ENCODE data around the gene KIRREL1. TPM values are rescaled to one million over a fixed set of nuclear protein-coding genes. Genes with fewer than 3 reads are reported as not detected.

Gene KIRREL1
- 11.9 TPM for polyA plus RNA-seq (2012; ENCODE audit: insufficient read depth, insufficient read length)

DNA sequence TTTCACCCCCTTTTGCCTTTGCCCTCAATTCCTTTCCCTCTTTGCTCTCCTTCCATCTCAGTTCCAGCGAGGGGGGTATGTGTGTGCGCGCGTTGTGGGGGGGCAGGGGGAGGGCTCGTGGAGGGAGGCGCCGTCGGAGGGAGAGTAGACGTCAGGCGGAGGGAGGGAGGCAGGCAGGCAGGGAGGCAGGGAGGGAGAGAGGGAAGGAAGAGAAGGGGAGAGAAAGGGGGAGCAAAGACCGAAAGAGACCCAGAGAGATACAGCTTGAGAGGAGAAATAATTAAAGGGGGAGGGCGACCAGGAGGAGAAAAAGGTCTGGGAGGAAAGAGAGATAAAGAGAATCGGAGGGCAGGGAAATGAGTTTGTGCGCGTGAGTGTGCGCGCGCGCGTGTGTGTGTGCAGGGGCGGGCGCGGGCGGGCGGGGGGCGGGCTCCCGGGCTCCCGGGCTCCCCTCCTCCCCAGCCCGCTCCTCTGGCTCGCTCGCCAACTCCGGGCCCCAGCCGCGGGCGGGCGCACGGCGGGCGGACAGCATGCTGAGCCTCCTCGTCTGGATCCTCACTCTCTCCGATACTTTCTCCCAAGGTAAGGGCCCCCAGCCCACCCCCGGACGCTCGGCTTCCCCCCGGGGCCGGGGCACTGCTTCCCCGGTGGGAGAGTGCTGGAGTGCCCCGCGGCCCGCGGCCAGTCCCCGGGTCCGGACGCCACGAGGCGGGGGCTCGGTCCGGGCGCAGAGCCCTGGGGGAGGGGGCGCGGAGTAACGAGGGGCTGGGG, at the start of gene KIRREL1:
TSS of gene KIRREL1 (plus strand) at position 499 of the 771 bp plus-strand sequence. CDS start at position 531, 32 bp downstream.
- DNase-seq (ENCODE audit: low read depth, low spot score), result peak; percentile 46
- H3K4me3 ChIP-seq (ENCODE audit: low read length), result peak within 1 kb of the TSS; percentile 90

DNA sequence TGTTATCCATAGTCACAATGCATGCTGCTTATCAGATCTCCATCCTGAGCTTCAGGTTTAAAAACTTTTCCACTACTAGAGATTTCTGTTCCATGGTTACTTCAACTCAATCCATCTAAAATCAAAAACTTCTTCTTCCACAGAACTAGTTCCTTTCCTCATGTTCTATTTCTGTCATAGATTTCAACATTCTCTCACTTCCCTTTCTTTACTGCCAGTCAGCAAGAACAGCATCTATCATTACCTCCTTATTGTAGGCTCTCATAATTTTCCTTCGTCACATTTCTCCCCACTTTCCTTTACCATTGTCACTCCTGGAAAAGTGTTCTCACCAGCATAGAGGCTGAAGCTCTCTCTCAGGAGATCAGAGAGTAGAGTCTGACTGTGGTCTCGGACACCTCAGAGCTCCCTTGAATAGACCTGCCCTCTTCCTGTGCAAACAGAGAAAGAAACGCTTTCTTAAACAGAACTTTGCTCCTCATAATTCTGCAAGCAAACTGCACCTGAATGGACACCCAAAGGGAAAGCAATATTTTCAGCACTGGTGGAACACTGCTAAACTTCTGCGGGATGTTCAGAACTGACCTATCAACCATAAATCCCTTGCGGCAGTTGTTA, 48.7 kb upstream of the KIRREL1 start:
- DNase-seq (ENCODE audit: low read depth, low spot score), result no peak

DNA sequence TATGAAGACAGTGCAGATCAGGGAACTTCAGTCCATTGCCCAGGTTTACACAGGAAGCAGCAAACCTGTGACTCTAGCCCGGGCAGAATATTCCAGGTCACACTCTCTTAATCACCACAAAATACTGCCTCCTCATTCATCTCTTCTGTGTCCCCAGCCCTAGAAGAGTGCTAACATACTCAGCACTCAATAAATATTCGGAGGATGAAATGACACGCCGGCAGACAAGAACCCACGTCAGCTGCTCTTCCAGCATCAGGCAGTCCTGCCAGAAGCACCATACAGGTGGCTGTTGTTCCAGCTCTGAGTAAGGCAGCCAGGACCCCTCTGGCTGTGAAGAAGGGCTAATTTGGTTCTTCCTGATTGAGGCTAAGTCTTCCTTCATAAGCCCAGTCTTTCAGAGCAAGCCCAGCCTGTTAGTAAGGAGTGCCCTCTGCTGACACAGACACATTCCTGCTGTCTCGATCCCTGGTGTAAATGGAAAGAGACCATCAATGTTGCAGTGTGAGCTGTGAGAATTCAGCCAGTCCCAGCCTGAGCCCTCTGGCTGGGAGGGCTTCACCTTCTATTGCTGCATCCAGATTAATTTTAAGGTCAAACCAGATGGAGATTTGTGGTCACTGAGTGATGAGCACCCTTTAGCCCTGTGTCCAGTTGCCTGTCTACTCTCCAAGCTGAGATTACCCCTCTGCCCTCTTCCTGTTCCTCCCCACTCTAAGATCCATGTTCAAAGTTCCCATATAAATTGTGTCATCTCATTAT, 45.0 kb upstream of the KIRREL1 start:
- DNase-seq (ENCODE audit: low read depth, low spot score), result peak; percentile 37
- H3K4me3 ChIP-seq (ENCODE audit: low read length), result no peak overlapping the region

More for the DNA sequence above, 48.7 kb upstream of the KIRREL1 start:
- no peak overlapping the region for H3K4me3 ChIP-seq (ENCODE audit: low read length)

DNA sequence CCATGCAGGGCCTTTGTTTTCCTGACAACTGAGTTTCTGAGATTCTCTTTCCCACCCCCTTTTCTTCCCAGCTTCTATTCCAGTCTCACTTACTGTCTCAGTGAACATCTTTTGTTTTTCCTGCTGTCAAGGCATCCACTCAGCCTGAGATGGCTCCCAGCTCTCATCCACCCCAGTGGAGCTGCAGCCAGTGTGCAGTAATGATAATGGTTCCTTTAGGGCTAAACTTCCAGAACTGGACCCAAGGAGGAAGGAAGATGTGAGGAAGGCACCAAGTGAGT, 44.4 kb upstream of the KIRREL1 start:
- DNase-seq (ENCODE audit: low read depth, low spot score), result no peak
- H3K4me3 ChIP-seq (ENCODE audit: low read length), result no peak overlapping the region

DNA sequence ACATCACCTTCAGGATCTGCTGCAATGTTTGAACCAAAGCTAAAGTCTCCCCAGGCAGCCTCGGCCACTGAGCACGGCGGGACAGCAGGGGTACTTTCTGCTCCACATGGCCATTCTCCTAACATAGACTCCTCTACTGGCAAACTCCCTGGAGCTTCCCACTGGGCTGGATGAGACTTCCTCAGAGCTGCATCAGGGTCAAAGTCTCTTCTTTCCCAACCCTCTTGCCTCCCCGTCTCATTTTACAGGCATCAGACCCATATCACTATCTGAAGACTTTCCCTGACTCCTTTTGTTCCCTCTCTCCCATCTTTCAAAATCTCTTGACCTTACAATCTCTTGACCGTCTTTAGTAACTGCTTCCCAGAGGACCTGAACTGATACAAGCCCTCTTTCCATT, 42.2 kb upstream of the KIRREL1 start:
- H3K4me3 ChIP-seq (ENCODE audit: low read length), result no peak overlapping the region
- DNase-seq (ENCODE audit: low read depth, low spot score), result no peak

DNA sequence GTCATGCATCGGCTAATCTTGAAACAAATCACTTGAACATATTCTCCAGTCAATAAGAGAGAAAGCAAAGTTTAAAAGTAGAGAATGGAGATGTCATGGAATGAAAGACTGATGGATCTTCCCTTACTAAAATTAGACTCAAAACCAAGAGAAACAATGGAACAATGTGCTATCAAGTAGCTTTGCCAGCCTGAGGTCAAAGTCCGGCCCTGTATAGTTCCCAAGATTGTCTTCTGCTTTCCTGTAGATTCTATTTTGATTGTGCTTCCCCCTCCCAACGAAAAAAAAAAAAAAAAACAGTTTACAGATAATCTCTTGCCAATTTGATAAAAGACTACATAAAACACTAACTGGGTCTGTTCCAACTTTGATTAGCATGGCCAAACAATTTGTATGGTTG, 40.8 kb upstream of the KIRREL1 start:
- DNase-seq (ENCODE audit: low read depth, low spot score), result no peak

DNA sequence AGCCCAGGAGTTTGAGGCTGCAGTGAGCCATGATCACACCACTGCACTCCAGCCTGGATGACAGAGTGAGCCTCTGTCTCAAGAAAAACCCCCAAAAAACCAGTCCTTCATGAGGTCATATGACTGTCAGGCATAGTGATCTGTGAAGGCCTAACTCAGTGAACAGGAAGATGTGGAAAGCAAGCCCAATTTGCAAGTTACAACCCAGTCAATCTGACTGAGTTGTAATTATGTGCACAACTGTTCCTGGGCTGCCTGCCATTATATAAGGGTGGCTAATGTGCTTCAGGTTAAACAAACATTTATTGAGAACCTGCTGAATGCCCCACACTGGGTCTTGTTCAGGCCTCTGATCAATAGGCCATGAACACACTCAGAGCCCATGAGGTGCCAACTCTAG, 38.2 kb upstream of the KIRREL1 start:
- no peak overlapping the region for H3K4me3 ChIP-seq (ENCODE audit: low read length)
- no peak for DNase-seq (ENCODE audit: low read depth, low spot score)

More for the DNA sequence above, 40.8 kb upstream of the KIRREL1 start:
- H3K4me3 ChIP-seq (ENCODE audit: low read length), result no peak overlapping the region

DNA sequence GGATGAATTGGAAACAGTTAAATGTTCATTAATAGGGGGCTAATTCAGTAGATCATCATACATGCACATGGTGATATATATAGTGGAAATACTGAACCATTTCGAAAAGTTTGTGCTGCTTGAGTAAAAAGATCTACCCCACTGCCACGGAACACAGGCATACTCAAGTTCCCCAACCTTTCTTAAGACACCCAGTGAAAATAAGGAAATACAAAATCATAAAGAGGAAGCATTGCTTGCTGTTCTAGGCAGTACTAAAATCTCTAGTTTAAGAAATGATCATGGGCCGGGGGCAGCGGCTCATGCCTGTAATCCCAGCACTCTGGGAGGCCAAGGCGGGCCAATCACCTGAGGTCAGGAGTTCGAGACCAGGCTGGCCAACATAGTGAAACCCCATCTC, 37.6 kb upstream of the KIRREL1 start:
- DNase-seq (ENCODE audit: low read depth, low spot score), result no peak
- no peak overlapping the region for H3K4me3 ChIP-seq (ENCODE audit: low read length)

DNA sequence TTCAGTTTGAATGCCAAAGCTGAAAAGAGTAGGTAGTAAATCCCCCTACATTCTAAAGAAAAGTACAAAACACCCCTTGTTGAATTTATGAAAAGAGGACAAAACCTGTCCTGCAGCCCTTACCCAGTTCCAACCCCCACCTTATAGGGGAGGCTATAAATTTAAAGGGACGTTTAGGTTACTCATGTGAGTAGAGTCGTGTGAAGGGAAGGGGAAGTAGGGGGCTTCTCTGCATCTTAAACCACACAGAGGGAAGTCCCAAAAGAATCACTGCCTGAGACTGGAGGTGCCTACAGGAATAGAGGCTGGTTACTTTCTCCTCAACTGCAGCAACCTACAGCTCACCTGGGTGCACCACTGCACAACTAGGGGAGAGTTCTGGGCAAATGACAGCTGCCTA, 36.7 kb upstream of the KIRREL1 start:
- no peak for DNase-seq (ENCODE audit: low read depth, low spot score)
- H3K4me3 ChIP-seq (ENCODE audit: low read length), result no peak overlapping the region

DNA sequence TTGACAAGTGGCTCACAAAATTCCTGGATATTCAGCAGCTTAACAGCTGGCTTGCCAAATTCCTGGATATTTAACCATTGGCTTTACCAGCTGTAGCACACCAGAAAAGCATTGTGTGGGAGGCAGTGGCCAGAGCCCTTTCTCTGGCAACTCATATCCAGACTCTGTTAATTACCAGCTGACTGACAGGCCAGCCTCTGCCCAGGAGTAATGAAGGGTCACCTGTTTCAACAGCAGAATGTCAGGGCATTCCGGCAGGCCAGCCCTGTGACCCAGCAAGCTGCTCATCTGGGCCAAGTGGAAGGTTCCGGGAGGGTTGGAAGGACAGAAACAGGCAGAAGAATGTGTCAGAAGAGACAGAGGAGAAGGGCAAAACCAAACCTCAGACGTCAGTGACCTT, 35.2 kb upstream of the KIRREL1 start:
- H3K4me3 ChIP-seq (ENCODE audit: low read length), result no peak overlapping the region
- DNase-seq (ENCODE audit: low read depth, low spot score), result no peak

DNA sequence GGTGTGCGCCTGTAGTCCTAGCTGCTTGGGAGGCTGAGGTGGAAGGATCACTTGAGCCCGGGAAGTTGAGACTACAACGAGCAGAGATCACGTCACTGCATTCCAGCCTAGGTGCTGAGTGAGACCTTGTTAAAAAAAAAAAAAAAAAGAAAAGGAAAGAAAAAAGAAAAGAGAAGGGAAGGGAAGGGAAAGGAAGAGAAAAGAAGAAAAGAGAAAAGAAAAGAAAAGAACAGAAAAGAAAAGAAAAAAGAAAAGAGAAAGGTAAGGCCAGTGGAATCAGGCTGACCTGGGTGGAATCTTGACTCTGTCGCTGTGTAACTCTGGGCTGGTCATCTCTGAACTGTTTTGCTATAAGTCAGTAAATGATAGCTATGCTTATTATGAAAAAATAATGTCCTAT, 33.7 kb upstream of the KIRREL1 start:
- H3K4me3 ChIP-seq (ENCODE audit: low read length), result no peak overlapping the region
- DNase-seq (ENCODE audit: low read depth, low spot score), result no peak

DNA sequence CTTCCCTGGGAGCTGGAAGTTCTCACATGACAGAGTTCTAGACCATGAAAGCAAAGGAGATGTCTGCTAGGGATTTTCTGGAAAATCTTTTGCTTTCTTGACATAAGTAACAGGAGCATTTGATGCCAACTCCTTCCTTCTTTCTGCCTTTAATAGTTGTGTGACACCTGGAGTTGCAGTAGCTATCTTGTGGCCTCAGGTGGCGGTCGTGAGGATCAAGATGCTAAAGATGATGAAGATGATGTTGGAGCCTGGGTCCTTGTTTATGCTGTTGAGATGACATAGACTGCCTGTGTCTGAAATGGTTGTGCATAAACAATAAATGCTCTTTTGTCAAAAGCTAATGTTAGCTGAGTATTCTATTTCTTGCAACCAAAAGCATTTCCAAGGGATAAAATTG, 32.7 kb upstream of the KIRREL1 start:
- no peak overlapping the region for H3K4me3 ChIP-seq (ENCODE audit: low read length)
- no peak for DNase-seq (ENCODE audit: low read depth, low spot score)

DNA sequence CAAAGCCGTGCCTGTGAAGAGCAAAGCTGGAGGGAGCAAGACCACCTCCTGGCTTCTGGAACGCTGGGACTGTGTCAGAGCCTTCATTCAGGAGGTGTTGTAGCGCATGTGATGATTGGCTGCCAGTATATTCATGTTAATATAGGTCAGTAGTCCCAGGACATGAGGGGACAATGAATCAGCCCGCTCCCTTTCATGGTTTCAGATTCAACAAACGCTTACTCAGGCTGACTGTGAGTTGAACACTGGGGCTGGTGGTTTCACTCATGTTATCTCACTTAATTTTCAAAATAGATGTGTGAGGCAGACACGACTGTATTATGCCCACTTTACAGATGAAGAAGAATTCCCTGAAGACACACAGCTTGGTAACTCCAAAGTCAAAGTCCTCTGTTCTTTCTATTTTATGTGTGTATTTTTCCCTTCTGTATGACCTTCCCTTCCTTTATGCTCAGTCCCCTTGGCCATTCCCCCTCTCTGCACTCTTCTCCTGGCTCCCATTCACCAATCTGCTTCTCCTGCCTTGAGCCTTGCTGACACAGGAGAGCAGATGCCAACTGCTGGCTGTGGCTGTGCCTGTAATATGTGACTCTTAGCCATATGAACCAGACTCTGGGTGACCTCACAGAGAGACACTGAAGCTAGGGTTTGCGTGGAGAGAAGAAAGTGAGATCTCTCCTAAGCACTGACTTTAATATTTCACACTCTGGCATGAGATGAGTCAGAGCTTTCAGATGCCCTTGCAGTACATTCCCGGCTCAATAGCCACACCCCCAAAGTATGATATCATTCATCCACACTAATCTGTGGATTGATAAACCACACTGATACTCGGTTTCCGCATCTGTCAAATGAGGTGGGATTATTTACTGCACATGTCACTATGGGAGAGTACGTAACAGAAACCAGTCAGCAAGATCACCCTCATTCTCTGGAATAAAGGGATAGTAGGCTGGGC, 31.4 kb upstream of the KIRREL1 start:
- no peak for DNase-seq (ENCODE audit: low read depth, low spot score)
- H3K4me3 ChIP-seq (ENCODE audit: low read length), result no peak overlapping the region

DNA sequence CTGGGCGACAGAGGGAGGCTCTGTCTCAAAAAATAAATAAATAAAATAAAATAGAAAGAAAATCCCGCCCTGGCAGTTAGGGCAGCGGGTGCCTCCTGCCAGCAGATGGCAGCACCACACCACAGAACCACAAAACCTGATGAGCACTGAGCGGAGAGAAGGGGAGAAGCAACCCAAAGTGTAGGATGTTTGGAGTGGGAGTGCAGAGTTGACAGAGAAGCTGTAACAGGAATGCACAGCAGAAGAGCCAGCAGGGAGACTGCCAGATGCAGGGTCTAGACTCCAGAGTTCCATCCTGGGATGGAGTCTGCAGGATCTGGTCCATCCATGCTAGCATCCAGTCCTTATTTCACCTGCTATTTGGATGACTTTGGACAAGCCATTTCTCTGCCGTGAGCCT, 29.7 kb upstream of the KIRREL1 start:
- peak; percentile 61 for DNase-seq (ENCODE audit: low read depth, low spot score)

DNA sequence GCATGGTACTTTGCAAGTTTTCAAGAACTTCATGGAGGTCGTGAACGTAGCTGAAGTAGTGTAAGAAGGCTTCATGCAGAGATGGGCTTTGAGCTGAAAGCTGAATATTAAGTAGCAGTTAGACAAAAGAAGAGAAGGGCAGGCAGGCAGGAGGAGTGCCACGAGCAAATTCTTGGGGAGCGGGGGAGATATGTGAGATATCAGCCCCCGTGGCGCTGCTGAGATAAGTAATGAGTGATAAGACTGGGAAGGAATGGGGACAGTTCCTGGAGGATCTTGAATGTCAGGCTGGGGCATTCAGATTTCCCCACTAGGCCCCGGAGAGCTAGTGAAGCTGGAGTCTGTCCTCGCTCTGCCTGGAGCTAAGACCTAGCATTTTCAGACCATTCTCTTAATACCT, 27.9 kb upstream of the KIRREL1 start:
- DNase-seq (ENCODE audit: low read depth, low spot score), result no peak
- H3K4me3 ChIP-seq (ENCODE audit: low read length), result no peak overlapping the region

More for the DNA sequence above, 29.7 kb upstream of the KIRREL1 start:
- no peak overlapping the region for H3K4me3 ChIP-seq (ENCODE audit: low read length)

DNA sequence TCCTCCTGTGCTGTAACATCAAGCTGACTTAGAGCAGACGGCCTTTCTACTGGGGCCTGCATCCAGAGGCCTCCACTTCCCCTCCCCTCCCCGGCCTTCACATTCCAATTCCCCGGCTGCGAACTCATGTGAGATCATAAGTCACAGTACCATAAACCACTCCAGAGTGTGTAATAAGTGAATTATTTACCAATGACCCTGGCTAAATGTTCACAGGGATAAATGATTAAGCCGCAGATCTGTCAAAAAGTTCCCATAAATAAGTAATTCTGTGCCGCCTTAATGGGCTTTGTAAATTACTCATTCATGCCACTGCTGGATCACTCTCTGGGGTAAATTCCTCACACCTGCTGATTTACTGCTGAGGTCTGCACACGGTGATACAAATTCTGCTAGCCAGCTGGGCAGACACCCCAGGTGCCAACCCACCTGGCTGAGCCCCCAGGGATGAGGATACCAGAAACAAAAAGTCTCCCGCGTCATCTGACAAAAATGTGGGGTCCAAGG, 27.4 kb upstream of the KIRREL1 start:
- no peak overlapping the region for H3K4me3 ChIP-seq (ENCODE audit: low read length)
- DNase-seq (ENCODE audit: low read depth, low spot score), result no peak

DNA sequence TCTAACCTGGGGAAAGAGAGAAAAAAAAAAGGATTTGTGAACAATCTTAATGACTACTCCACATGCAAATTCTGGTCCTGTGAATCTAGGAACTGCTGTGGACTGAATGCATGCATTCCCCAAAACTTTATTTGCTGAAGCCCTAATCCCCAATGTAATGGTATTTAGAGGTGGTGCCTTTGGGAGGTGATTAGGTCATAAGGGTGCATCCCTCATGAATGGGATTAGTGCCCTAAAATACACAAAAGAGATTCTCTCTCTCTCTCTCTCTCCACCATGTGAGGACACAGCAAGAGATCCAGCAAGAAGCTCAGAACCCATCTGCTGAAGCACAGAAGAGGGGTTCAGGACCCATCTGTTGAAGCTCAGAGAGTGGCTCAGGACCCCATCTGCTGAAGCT, 26.2 kb upstream of the KIRREL1 start:
- no peak for DNase-seq (ENCODE audit: low read depth, low spot score)

DNA sequence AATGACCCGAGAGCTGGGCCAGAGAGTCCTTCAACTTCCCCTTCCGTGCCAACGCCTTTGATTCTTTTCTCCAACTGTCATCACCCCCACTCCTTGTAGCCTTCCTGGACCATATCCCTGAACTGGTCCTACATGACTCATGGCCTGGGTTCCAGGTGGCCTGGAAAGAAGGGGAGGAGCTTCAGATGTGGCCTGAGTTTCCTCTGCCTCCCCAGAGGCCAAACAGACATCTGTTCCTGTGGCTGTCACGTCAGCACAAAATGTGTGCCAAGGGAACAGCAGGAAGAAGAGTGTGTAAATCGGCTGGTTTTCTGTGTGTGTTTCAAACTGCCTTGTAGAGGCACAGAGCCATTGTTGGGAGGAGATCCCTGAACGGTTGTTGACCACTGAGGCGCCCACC, 24.9 kb upstream of the KIRREL1 start:
- no peak for DNase-seq (ENCODE audit: low read depth, low spot score)
- H3K4me3 ChIP-seq (ENCODE audit: low read length), result no peak overlapping the region

More for the DNA sequence above, 26.2 kb upstream of the KIRREL1 start:
- H3K4me3 ChIP-seq (ENCODE audit: low read length), result no peak overlapping the region

DNA sequence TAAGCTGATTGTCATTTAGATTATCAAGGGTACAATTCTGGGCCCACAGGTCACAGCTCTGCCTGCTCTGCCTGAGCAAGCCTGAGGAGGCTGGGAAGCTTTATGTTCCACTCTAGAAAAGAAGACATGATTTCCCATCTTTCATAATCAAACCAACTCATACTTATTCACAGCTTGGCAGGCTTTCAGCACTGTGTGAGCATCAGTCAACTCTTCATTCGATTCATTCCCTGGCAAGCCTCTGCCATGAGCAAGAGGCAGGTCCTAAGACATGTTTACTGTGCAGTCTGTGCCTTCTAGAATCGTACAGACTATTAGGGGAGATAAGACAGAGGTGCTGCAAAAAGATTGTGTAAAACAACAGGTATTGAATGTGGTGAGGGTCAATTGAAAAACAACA, 24.5 kb upstream of the KIRREL1 start:
- no peak for DNase-seq (ENCODE audit: low read depth, low spot score)
- H3K4me3 ChIP-seq (ENCODE audit: low read length), result no peak overlapping the region
